B cell (primary cell): ENCODE data around the gene RASGRP4. TPM values are rescaled to one million over a fixed set of nuclear protein-coding genes. Genes with fewer than 3 reads are reported as not detected.

ENCODE experiments used
- ATAC-seq: fragments of 200-7000 bp; cut with Tn5 transposase; one replicate; pipeline ENCODE4 v1.10.0; 2021; ENCODE audit warnings: low read depth, mild to moderate bottlenecking, moderate number of reproducible peaks, moderate library complexity
- CTCF ChIA-PET: fragments of 350-600 bp; sonication (Branson Sonifier 250); formaldehyde crosslinking; loops from one replicate; lab custom pipeline; 2021; ENCODE audit warnings: antibody characterized with exemption, inconsistent platforms; lab: Charles Lee
- POLR2A ChIA-PET: fragments of 350-600 bp; sonication (Branson Sonifier 250); formaldehyde crosslinking; loops from one replicate; lab custom pipeline; 2021; ENCODE audit warnings: antibody characterized with exemption; lab: Charles Lee
- DNase-seq: peaks from one replicate; pipeline ENCODE4 v3.0.0; 2013
- H2AFZ ChIP-seq: 2 replicates; pipeline ENCODE4 v1.6.1; 2012; ENCODE audit warnings: mild to moderate bottlenecking, low read depth, low read length; ENCODE audit not compliant: insufficient read depth, poor library complexity, severe bottlenecking
- H3K27ac ChIP-seq, 2 donors: 1 replicate in 1 of 2; 2 replicates in 1 of 2; pipeline ENCODE4 v1.5.1; 2012 to 2013; ENCODE audit warnings: low read length in 2 of 2, mild to moderate bottlenecking in 2 of 2, moderate library complexity in 1 of 2
- H3K27me3 ChIP-seq, 4 experiments: fragments of 200-600 bp in 1 of 4; sonication (generic) in 1 of 4; replicated peaks in 1 of 4; 1 replicate in 2 of 4; 2 replicates in 2 of 4; pipeline versions ENCODE4 v1.6.1 to v1.7.0; 2013 to 2016; ENCODE audit warnings: low read length in 3 of 4, mild to moderate bottlenecking in 2 of 4, mixed read lengths in 1 of 4, moderate library complexity in 1 of 4; ENCODE audit not compliant: insufficient read depth in 4 of 4, control insufficient read depth in 3 of 4; ENCODE audit errors: control extremely low read depth in 1 of 4
- H3K36me3 ChIP-seq, 2 experiments: replicated peaks in 1 of 2; 1 replicate in 1 of 2; 2 replicates in 1 of 2; pipeline versions ENCODE4 v1.6.1 to v1.7.1; 2013; ENCODE audit warnings: low read length in 1 of 2; ENCODE audit not compliant: insufficient read depth in 2 of 2, control insufficient read depth in 1 of 2; ENCODE audit errors: control extremely low read depth in 1 of 2, extremely low read depth in 1 of 2
- H3K4me1 ChIP-seq, 2 donors: fragments of 200-600 bp in 1 of 2; sonication (generic) in 1 of 2; 1 replicate in 1 of 2; 2 replicates in 1 of 2; pipeline versions ENCODE4 v1.5.1 to v1.6.1; 2013 to 2017; ENCODE audit warnings: low read length in 2 of 2; ENCODE audit not compliant: control insufficient read depth in 2 of 2, insufficient read depth in 2 of 2
- H3K4me2 ChIP-seq: replicated peaks from 2 replicates; pipeline ENCODE3; 2012; ENCODE audit warnings: mild to moderate bottlenecking, low read depth, low read length; ENCODE audit not compliant: poor library complexity, severe bottlenecking
- H3K4me3 ChIP-seq, 5 experiments: fragments of 200-600 bp in 1 of 5; sonication (generic) in 1 of 5; 1 replicate in 3 of 5; 2 replicates in 2 of 5; pipeline versions ENCODE4 v1.5.1 to v1.7.0; 2011 to 2016; ENCODE audit warnings: low read length in 4 of 5, mild to moderate bottlenecking in 4 of 5, low read depth in 2 of 5, control low read depth in 1 of 5, moderate library complexity in 1 of 5; ENCODE audit not compliant: insufficient read depth in 1 of 5; ENCODE audit errors: control extremely low read depth in 1 of 5, extremely low read depth in 1 of 5
- H3K79me2 ChIP-seq: fragments of 200-600 bp; sonication (generic); one replicate; pipeline ENCODE4 v1.6.0; 2016; ENCODE audit warnings: low read length; ENCODE audit not compliant: control insufficient read depth, insufficient read depth
- H3K9ac ChIP-seq: fragments of 200-600 bp; sonication (generic); 2 replicates; pipeline ENCODE4 v1.6.1; 2017; ENCODE audit warnings: mild to moderate bottlenecking, low read length, moderate library complexity
- H3K9me3 ChIP-seq, 3 donors: one replicate each; pipeline versions ENCODE4 v1.6.1 to v1.7.1; 2013; ENCODE audit warnings: low read length in 2 of 3; ENCODE audit not compliant: control insufficient read depth in 2 of 3, insufficient read depth in 1 of 3; ENCODE audit errors: control extremely low read depth in 1 of 3
- H4K20me1 ChIP-seq: 2 replicates; pipeline ENCODE4 v1.6.0; 2012; ENCODE audit warnings: mild to moderate bottlenecking, low read length; ENCODE audit not compliant: insufficient read depth, control insufficient read depth, poor library complexity, severe bottlenecking
- H3K27ac Mint-ChIP-seq: one replicate; pipeline ENCODE4 v1.8.0; 2021; ENCODE audit warnings: mixed read lengths
- H3K27me3 Mint-ChIP-seq: one replicate; pipeline ENCODE4 v1.8.0; 2021; ENCODE audit warnings: mixed read lengths
- H3K4me1 Mint-ChIP-seq: one replicate; pipeline ENCODE4 v1.8.0; 2021; ENCODE audit warnings: mixed read lengths
- H3K4me3 Mint-ChIP-seq: one replicate; pipeline ENCODE4 v1.8.0; 2021; ENCODE audit warnings: mixed read lengths
- H3K9me3 Mint-ChIP-seq: one replicate; pipeline ENCODE4 v1.8.0; 2022; ENCODE audit warnings: mixed read lengths; ENCODE audit not compliant: insufficient read depth
- CTCF ChIP-seq: fragments of 200-600 bp; IDR thresholded peaks from one replicate; pipeline ENCODE4 v1.8.0; 2022; ENCODE audit warnings: antibody characterized with exemption, mild to moderate bottlenecking
- EZH2 ChIP-seq: IDR thresholded peaks from 2 replicates; pipeline ENCODE4 v1.6.1; 2012; ENCODE audit warnings: borderline replicate concordance, low read depth, mild to moderate bottlenecking, moderate library complexity, low read length; ENCODE audit not compliant: insufficient read depth, poor library complexity, severe bottlenecking
- WGBS: methylation state at CpG from one replicate; pipeline ENCODE4 v1.1.5; 2013; ENCODE audit warnings: missing lambda C conversion rate; ENCODE audit not compliant: insufficient coverage; 5-methylcytosine and 5-hydroxymethylcytosine counted together
- intact Hi-C: fragments of 100-400 bp; cut with micrococcal nuclease; formaldehyde crosslinking; loops from one replicate; pipeline ENCODE4 v1.10.0; 2022
- polyA plus RNA-seq: library from polyadenylated mRNA; depleted of rRNA; stranded (reverse); fragments of >200 nt; gene quantifications from 2 replicates; pipeline ENCODE4 v1.2.3, GENCODE V29; 2012
- total RNA-seq, 2 donors: library from RNA; stranded (reverse); fragments of 120-200 nt in 1 of 2; gene quantifications; 1 replicate in 1 of 2; 2 replicates in 1 of 2; pipeline versions ENCODE4 v1.2.3 to v1.2.4, GENCODE V29; 2013 to 2022

The RASGRP4 gene
- total and polyA plus RNA-seq, 2 donors (not counting 1 experiment from before 2014, with no cell fraction given) = 0.20 to 0.98 TPM

GRCh38 chr19:38360839-38361631 lies 65.0 kb downstream of the RASGRP4 start:
- Mint-ChIP-seq H3K4me1 (peaks cover 17% of the 10 kb centered on the region), H3K27ac (peak overlapping the region; percentile 15), H3K27me3 (peaks cover 10% of the 10 kb centered on the region), H3K4me3 (peak overlapping the region; percentile 91), H3K9me3 (no peaks in the 10 kb centered on the region)
- POLR2A ChIA-PET = interaction anchor here (0.6 to 1.3 kb wide), 3 partner anchors 27 to 428 kb away, joined by 3 to 4 read pairs (median 3); partner anchors contain the start of genes GGN and SPRED3
- no peak for DNase-seq
- H2AFZ ChIP-seq = peak overlapping the region; percentile 87
- H3K27me3 ChIP-seq = peaks cover 0 to 24% (median 2%) of the 10 kb centered on the region in 4 experiments
- no peak overlapping the region for H3K27ac ChIP-seq
- peaks cover 0 to 8% (median 0%) of the 10 kb centered on the region in 3 donors for H3K9me3 ChIP-seq
- H3K9ac ChIP-seq = peak overlapping the region; percentile 73
- H3K36me3 ChIP-seq = no peaks in the 10 kb centered on the region
- ATAC-seq = no peak
- peaks cover 9 to 20% of the 10 kb centered on the region in 2 donors for H3K4me1 ChIP-seq
- peak overlapping the region; percentile 99 for H3K4me2 ChIP-seq
- CTCF ChIA-PET = no interaction called here
- no peaks in the 10 kb centered on the region for H3K79me2 ChIP-seq
- WGBS = 16% methylated on average over 23 of the region's 23 CpGs
- peak overlapping the region; percentile 9 to 76 (median 62) for H3K4me3 ChIP-seq
- intact Hi-C loops = loop anchor here (1.0 kb wide), 1 partner anchor 13 kb away; the partner anchor contains the start of gene PSMD8
- H4K20me1 ChIP-seq = no peaks in the 10 kb centered on the region
- TF ChIP-seq CTCF = no peak
- no peak for TF ChIP-seq EZH2

- Histone ChIP-seq H3K27me3 (peaks cover 0 to 18% (median 2%) of the 10 kb centered on the region in 4 experiments), H3K9ac (no peak overlapping the region), H4K20me1 (no peaks in the 10 kb centered on the region), H3K9me3 (peaks cover 0 to 6% (median 0%) of the 10 kb centered on the region in 3 donors), H3K36me3 (no peaks in the 10 kb centered on the region), H3K4me1 (peaks cover 9 to 20% of the 10 kb centered on the region in 2 donors), H3K79me2 (no peaks in the 10 kb centered on the region), H3K27ac (no peak overlapping the region), H3K4me3 (no peak overlapping the region), H3K4me2 (no peak overlapping the region), H2AFZ (no peak overlapping the region)
- peak overlapping the region; percentile 91 for H3K4me3 Mint-ChIP-seq
- DNase-seq (no peak), ATAC-seq (no peak)
- POLR2A ChIA-PET = no interaction called here
- H3K27ac Mint-ChIP-seq = no peak overlapping the region
- no peaks in the 10 kb centered on the region for H3K9me3 Mint-ChIP-seq
- 88% methylated on average over 9 of the region's 9 CpGs for WGBS
- intact Hi-C loops = no loop called here
- CTCF ChIA-PET = no interaction called here
- TF ChIP-seq EZH2 = no peak
- no peak for TF ChIP-seq CTCF
- peaks cover 17% of the 10 kb centered on the region for H3K4me1 Mint-ChIP-seq
- peaks cover 13% of the 10 kb centered on the region for H3K27me3 Mint-ChIP-seq
These were observed 65.7 kb downstream of the RASGRP4 start for GRCh38 chr19:38360351-38360750.
